Measurements from ENCODE around the gene IL31RA. TPM values are rescaled to one million over a fixed set of nuclear protein-coding genes. Genes with fewer than 3 reads are reported as not detected.

The IL31RA gene
- total RNA-seq, 1 experiment from 2014 or later, result 3.2 TPM

DNA sequence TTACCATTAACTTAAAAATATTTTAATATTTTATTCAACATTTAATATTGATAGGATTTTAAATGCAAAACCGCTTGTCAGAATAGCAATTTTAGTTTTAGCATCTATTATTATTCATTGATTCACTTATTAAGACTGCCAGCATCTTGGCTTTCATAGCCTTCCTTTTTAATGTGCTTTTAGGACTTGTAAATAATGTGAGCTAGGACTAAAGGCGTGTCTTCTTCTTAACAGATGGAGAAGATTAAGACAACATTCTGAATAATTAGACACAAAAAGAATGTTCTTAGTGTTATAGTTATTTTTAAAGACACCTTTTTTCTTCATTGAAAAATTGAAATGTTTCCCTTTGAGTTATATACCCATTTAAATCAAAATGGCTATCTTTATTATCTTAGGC lies 6.9 kb downstream of the IL31RA start:
- TF ChIP-seq, protein P1, sequence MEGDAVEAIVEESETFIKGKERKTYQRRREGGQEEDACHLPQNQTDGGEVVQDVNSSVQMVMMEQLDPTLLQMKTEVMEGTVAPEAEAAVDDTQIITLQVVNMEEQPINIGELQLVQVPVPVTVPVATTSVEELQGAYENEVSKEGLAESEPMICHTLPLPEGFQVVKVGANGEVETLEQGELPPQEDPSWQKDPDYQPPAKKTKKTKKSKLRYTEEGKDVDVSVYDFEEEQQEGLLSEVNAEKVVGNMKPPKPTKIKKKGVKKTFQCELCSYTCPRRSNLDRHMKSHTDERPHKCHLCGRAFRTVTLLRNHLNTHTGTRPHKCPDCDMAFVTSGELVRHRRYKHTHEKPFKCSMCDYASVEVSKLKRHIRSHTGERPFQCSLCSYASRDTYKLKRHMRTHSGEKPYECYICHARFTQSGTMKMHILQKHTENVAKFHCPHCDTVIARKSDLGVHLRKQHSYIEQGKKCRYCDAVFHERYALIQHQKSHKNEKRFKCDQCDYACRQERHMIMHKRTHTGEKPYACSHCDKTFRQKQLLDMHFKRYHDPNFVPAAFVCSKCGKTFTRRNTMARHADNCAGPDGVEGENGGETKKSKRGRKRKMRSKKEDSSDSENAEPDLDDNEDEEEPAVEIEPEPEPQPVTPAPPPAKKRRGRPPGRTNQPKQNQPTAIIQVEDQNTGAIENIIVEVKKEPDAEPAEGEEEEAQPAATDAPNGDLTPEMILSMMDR (IDR thresholded peaks at IDR 0.05; ENCODE audit: unreplicated experiment), result no peak
- Mint-ChIP-seq H3K27me3 (ENCODE audit: unreplicated experiment) (no peaks in the 10 kb centered on the region), H3K4me3 (ENCODE audit: low read depth, unreplicated experiment) (no peak overlapping the region)

DNA sequence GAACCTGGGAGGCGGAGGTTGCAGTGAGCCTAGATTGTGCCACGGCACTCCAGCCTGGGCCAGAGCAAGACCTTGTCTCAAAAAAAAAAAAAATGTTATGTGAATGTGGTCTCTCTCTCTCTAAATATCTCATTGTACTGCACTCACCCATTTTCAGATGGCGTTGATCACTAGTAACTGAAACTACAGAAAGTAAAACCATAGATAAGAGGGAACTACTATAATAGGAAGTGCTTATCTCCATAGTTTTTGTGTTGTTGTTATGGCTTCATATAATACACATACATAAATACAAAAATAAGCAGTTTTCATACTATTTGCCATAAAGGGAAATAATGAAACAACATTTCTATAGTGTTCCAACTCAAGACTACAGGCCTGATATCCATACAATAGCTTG lies 9.1 kb downstream of the IL31RA start:
- TF ChIP-seq, protein P1 (IDR thresholded peaks at IDR 0.05; ENCODE audit: unreplicated experiment), result no peak
- CTCF ChIA-PET, result no interaction called here
- intact Hi-C loops (cut with micrococcal nuclease; ENCODE audit: unreplicated experiment), result no loop called here
- Mint-ChIP-seq H3K27me3 (ENCODE audit: unreplicated experiment) (no peaks in the 10 kb centered on the region), H3K36me3 (ENCODE audit: insufficient read depth, unreplicated experiment) (no peaks in the 10 kb centered on the region), H3K4me3 (ENCODE audit: low read depth, unreplicated experiment) (no peak overlapping the region), H3K27ac (ENCODE audit: unreplicated experiment) (no peak overlapping the region), H3K4me1 (ENCODE audit: low read depth, unreplicated experiment) (no peaks in the 10 kb centered on the region), H3K9me3 (ENCODE audit: low read depth, unreplicated experiment) (peaks cover 2% of the 10 kb centered on the region)
- no TSS peak for BruUV-seq (replicated peaks)
- no peak for DNase-seq

More for the DNA sequence above, 6.9 kb downstream of the IL31RA start:
- Mint-ChIP-seq H3K27ac (ENCODE audit: unreplicated experiment) (no peak overlapping the region), H3K36me3 (ENCODE audit: insufficient read depth, unreplicated experiment) (no peaks in the 10 kb centered on the region), H3K4me1 (ENCODE audit: low read depth, unreplicated experiment) (peaks cover 1% of the 10 kb centered on the region), H3K9me3 (ENCODE audit: low read depth, unreplicated experiment) (peaks cover 2% of the 10 kb centered on the region)
- intact Hi-C loops (cut with micrococcal nuclease; ENCODE audit: unreplicated experiment), result no loop called here
- BruUV-seq (replicated peaks), result no TSS peak
- DNase-seq, result no peak
- CTCF ChIA-PET, result no interaction called here

DNA sequence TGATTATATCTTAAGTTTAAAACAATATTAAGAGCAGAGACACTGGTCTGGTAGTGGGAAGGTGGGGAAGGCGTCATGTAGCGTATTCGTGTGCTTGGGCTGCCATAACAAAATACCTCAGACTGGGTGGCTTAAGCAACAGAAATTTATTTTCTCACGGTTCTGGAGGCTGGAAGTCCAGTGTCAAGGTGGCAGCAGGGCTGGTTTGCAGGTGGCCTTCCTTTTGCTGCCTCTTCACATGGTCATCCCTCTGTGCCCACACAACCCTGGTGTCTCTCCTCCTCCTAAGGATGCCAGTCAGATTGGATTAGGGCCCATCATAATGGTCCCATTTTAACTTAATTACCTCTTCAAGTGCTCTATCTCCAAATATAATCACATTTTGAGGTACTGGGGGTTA lies 9.6 kb downstream of the IL31RA start:
- DNase-seq, result no peak
- Mint-ChIP-seq H3K9me3 (ENCODE audit: low read depth, unreplicated experiment) (peaks cover 2% of the 10 kb centered on the region), H3K36me3 (ENCODE audit: insufficient read depth, unreplicated experiment) (no peaks in the 10 kb centered on the region), H3K27me3 (ENCODE audit: unreplicated experiment) (no peaks in the 10 kb centered on the region), H3K27ac (ENCODE audit: unreplicated experiment) (no peak overlapping the region), H3K4me3 (ENCODE audit: low read depth, unreplicated experiment) (no peak overlapping the region), H3K4me1 (ENCODE audit: low read depth, unreplicated experiment) (no peaks in the 10 kb centered on the region)
- CTCF ChIA-PET, result no interaction called here
- intact Hi-C loops (cut with micrococcal nuclease; ENCODE audit: unreplicated experiment), result no loop called here
- TF ChIP-seq, protein P1 (IDR thresholded peaks at IDR 0.05; ENCODE audit: unreplicated experiment), result no peak
- no TSS peak for BruUV-seq (replicated peaks)

DNA sequence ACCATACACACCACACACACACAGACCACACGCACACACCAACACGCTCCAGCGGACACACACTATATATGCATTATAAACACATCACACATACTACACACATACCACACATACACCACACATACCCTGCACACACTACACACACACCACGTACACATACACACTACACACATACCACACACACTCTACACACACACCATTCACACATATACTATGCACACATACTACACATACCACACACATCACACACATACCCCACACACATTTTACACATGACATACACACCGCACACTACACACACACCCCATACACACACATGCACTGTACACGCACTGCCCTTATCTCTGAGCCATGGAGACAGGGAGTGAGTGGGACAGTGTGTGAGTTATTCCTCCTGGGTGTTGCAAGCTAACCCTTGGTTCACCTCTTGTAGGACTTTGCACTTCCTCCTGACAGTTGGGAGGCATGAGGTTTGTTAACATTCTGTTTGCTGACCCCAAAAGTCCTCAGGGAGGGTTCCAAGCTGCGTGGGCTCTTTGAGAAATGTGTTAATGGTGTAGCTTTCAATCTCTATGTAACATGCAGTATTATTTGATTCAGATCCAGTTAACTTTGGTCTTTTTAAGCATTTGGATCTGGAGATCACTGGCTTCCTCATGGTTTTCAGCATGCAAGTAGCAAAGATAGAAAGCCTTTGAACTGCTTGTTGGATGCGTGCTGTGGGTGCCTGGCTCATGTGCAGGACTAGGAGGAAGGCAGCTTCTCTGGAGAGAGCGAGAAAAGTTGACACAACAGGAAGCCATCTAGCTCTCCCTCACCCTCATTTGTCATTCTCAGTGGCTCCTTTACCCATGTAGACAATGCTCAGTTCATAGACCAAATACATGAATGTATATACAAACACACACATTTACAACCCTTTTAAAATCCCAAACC lies 13.7 kb downstream of the IL31RA start:
- peaks cover 7% of the 10 kb centered on the region for H3K4me1 Mint-ChIP-seq (ENCODE audit: low read depth, unreplicated experiment)
- H3K36me3 Mint-ChIP-seq (ENCODE audit: insufficient read depth, unreplicated experiment), result peaks cover 3% of the 10 kb centered on the region
- BruUV-seq (replicated peaks), result no TSS peak
- CTCF ChIA-PET, result interaction anchor here (1.3 kb wide), 1 partner anchor 12 kb away, joined by 3 read pairs; no protein-coding TSS in a partner anchor
- intact Hi-C loops (cut with micrococcal nuclease; ENCODE audit: unreplicated experiment), result no loop called here
- H3K9me3 Mint-ChIP-seq (ENCODE audit: low read depth, unreplicated experiment), result peaks cover 2% of the 10 kb centered on the region
- DNase-seq, result peak; percentile 25
- H3K27ac Mint-ChIP-seq (ENCODE audit: unreplicated experiment), result no peak overlapping the region
- TF ChIP-seq, protein P1 (IDR thresholded peaks at IDR 0.05; ENCODE audit: unreplicated experiment), result no peak
- no peaks in the 10 kb centered on the region for H3K27me3 Mint-ChIP-seq (ENCODE audit: unreplicated experiment)
- no peak overlapping the region for H3K4me3 Mint-ChIP-seq (ENCODE audit: low read depth, unreplicated experiment)

All from Calu3 (cell line).